NCI-H1092 treated with DMSO at 0.1 percent for 48 hours (cell line): Measurements from ENCODE around the gene SSUH2.
"Not testable (repeated sequence)": the region's sequence is repeated elsewhere in the genome, so short reads cannot be mapped to it uniquely, and the experiment has no call there.

Source experiments
- DNase-seq: peaks from one replicate; lab custom pipeline; 2025; lab: John Stamatoyannopoulos, UW

The SSUH2 gene, protein sequence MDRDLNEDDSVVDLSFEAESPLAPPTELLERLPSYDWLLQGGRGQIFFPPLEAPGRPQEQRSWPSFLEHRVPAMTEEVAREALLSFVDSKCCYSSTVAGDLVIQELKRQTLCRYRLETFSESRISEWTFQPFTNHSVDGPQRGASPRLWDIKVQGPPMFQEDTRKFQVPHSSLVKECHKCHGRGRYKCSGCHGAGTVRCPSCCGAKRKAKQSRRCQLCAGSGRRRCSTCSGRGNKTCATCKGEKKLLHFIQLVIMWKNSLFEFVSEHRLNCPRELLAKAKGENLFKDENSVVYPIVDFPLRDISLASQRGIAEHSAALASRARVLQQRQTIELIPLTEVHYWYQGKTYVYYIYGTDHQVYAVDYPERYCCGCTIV

DNA sequence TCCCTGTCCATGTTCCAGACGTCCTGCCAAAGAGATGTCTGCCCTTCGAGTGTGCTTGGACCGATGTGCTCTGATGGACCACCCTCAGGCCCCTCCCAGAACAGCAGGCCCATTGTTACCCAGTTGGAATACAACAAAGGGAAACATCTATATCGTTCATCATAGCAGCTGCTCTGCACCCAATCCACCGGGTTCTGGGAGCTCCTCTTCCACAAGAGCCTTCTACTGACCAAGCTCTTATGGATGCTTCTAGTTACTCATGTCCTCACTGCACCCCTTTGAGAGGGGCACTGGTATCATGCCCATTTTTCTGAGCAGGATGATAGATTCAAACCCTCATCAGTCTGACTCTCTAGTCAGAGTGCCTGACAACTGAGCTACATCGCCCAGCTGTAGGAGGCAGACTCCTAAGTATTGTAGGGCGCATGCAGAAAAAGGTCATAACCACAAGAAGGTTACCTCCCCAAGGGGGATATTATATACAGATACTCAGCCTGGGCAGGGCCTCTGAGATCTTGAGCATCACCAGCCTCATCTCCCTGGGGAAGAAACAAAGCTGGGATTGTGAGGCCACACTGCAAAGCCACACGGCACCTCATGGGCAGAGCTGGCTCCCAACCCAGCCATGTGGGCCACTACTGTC, at the start of gene SSUH2:
TSS of gene SSUH2 (minus strand) at position 51 of the 643 bp plus-strand sequence. CDS start at position 11, 40 bp downstream.
- no peak for DNase-seq

DNA sequence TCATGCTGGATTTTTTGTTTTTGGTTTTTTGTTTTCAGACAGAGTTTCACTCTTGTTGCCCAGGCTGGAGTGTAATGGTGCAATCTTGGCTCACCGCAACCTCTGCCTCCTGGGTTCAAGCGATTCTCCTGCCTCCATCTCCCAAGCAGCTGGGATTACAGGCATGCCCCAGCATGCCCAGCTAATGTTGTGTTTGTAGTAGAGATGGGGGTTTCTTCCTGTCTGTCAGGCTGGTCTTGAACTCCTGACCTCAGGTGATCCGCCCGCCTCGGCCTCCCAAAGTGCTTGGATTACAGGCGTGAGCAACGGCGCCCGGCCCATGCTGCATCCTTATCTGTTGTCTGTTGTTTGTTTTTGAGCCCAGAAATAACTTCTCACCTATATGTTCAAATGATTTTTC, 46.7 kb upstream of the SSUH2 start:
- not testable (repeated sequence) for DNase-seq

DNA sequence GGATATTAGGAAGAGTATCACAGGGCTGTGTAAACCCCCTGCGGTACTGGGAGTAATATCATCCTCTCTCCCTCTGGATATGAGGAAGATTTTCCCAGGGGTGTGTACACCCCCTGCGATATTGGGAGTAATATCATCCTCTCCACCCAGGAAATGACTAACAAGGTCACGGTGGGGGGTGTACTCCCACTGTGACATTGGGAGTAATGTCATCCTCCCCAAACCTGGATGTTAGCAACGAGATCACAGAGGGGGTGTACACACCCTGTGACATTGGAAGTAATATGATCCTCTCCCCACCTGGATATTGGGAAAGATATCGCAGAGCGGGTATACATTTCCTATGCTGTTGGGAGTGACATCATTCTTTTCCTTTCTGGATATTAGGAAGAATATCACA, 40.4 kb upstream of the SSUH2 start:
- not testable (repeated sequence) for DNase-seq

DNA sequence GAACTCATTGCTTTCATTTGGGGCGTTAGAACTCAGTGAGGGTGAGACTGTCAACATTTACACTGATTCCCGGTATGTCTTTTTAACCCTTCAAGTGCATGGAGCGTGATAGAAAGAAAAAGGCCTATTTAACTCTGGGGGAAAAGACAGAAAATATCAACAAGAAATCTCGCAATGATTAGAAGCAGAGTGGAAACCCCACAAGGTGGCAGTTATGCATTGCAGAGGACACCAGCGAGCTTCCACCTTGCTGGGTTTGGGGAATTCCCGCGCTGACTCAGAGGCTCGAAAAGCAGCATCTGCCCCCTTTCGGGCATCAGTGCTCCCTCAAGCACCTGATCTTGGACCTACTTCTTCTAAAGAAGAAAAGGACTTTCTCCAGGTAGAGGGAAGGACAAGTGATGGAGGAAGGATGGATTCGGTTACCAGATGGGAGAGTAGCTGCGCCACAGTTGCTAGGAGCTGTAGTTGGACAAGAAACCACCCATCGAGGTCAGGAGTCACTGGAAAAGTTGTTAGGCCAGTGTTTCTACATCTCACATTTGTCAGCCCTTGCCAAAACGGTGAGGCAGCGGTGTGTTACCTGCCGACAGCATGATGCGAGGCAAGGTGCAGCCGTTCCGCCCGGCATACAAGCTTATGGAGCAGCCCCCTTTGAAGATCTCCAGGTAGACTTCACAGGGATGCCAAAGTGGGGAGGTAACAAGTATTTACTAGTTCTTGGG, 38.4 kb upstream of the SSUH2 start:
- DNase-seq = not testable (repeated sequence)

DNA sequence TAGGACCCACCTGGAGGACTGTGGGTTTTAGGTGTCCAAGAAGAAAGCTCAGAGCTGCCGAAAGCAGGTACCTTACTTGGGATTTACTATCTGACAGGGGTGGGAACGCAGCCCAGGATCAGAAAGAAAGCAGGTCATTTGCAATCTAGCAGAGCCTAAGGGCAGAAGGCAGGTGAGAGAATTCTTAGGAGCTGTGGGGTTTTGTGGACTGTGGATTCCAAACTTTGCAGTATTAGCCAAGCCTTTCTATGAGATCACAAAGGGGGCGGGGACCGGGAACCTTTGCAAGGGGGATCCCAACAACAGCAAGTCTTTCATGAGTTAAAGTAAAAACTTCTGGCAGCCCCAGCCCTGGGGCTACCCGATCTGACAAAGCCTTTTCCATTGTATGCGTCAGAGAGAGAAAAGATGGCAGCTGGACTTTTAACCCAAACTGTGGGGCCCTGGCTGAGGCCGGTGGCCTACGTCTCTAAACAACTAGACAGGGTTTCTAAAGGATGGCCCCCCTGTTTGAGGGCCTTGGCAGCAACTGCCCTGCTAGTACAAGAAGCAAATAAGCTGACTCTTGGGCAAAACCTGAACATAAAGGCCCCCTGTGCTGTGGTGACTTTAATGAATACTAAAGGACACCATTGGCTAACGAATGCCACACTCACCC, 37.4 kb upstream of the SSUH2 start:
- not testable (repeated sequence) for DNase-seq

DNA sequence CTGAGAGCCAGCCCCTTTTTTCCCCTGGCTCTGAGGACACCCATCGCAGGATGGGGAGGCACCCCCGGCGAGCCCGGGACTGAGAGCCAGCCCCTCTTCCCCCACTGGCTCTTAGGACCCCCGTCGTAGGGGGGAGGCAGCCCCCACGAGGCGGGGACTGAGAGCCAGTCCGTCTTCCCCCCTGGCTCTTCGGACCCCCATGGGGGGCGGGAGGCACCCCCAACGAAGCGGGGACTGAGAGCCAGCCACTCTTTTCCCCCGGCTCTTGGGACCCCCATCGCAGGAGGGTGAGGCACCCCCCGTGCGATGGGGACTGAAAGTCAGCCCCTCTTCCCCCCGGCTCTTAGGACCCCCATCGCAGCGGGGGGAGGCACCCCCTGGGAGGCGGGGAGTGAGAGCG, 36.8 kb upstream of the SSUH2 start:
- no peak for DNase-seq

DNA sequence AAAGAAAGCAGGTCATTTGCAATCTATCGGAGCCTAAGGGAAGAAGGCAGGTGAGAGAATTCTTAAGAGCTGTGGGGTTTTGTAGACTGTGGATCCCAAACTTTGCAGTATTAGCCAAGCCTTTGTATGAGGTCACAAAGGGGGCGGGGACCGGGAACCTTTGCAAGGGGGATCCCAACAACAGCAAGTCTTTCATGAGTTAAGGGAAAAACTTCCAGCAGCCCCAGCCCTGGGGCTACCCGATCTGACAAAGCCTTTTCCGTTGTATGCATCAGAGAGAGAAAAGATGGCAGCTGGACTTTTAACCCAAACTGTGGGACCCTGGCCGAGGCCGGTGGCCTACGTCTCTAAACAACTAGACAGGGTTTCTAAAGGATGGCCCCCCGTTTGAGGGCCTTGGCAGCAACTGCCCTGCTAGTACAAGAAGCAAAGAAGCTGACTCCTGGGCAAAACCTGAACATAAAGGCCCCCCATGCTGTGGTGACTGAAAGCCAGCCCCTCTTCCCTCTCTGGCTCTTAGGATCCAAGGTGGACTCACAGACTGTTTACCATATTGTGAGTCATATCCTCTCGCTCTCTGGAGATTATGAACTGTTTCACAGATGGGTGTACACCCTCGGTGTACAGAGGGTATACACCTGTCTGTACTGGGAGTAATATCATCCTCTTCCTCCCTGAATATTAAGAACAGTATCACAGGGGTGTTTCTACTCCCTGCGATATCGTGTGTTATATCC, 35.4 kb upstream of the SSUH2 start:
- not testable (repeated sequence) for DNase-seq

DNA sequence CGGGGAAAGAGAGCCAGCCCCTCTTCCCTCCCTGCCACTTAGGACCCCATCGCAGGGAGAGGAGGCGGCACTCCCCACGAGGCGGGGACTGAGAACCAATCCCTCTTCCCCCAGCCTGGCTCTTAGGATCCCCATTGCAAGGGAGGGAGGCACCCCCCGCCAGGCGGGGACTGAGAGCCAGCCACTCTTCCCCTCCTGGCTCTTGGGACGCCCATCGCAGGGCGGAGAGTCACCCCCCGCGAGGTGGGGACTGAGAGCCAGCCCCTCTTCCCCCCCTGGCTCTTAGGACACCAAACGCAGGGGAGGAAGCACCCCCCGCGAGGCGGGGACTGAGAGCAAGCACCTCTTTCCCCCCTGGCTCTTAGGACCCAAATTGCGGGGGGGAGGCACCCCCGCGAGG, 34.2 kb upstream of the SSUH2 start:
- DNase-seq = no peak

DNA sequence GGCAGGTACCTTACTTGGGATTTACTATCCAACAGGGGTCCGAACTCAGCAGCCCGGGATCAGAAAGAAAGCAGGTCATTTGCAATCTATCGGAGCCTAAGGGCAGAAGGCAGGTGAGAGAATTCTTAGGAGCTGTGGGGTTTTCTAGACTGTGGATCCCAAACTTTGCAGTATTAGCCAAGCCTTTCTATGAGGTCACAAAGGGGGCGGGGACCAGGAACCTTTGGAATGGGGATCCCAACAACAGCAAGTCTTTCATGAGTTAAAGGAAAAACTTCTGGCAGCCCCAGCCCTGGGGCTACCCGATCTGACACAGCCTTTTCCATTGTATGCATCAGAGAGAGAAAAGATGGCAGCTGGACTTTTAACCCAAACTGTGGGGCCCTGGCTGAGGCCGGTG, 32.7 kb upstream of the SSUH2 start:
- not testable (repeated sequence) for DNase-seq

DNA sequence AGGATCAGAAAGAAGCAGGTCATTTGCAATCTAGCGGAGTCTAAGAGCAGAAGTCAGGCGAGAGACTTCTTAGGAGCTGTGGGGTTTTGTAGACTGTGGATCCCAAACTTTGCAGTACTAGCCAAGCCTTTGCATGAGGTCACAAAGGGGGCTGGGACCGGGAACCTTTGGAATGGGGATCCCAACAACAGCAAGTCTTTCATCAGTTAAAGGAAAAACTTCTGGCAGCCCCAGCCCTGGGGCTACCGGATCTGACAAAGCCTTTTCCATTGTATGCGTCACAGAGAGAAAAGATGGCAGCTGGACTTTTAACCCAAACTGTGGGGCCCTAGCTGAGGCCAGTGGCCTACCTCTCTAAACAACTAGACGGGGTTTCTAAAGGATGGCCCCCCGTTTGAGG, 31.0 kb upstream of the SSUH2 start:
- not testable (repeated sequence) for DNase-seq

DNA sequence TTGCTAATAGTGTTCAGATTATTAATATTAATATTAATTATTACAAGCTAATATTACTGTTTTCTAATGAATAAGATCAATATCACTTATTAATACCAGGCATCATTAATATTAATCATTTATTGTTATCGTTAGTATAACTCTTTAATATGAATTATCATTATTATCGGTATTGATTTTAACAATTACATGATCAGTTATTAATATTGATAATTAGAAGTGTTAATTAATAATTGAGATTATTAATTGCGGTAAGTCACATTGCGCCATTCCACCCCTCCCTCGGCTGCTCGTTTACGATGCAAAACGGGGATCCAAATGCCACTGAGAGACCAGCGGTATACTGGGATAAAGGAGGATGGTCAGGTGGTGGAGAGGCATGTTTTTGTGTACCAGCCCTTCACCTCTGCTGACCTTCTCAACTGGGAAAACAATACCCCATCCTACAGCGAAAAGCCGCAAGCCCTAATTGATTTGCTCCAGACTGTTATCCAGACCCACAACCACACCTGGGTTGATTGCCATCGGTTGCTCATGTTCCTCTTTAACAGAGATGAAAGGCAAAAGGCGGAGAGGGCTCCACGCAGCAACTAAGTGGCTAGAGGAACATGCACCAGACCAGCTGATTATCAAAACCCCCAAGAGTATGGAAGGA, 28.6 kb upstream of the SSUH2 start:
- DNase-seq = no peak

DNA sequence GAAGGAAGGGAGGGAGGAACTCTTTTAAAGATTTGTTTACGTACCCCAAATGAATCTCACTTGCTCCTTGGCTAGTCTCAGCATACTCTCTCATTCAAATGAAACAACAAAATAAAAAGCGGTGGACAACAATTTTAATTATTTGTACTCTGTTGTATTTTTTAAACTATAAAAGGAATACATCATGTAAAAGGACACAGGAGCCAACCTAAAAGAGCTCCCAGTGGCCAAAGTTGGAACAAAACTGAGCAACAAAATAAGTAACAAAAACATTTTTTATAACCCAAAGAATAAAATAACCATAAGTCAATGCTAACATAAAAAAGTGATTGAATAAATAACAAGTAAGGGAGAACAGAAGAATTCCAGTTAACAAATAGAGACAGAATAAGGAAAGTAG, 24.4 kb upstream of the SSUH2 start:
- no peak for DNase-seq

DNA sequence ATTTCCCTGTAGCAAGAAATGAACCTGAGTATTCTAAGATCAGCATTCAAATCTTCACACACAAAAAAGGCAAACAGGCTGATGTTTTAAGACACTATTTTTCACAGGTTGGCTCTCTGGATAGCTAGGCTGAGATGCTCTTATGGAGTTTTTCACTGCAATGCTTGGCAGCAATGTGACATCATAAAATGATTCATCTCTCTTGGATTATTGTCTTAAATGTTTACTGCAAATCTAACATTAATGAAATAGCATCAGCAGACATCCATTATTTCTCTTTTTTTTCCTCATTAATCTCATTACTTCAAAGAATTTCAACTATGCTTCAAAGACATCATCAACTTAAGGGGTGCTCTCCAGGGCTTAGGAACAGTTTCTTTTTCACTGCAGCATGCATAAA, 23.6 kb upstream of the SSUH2 start:
- no peak for DNase-seq

DNA sequence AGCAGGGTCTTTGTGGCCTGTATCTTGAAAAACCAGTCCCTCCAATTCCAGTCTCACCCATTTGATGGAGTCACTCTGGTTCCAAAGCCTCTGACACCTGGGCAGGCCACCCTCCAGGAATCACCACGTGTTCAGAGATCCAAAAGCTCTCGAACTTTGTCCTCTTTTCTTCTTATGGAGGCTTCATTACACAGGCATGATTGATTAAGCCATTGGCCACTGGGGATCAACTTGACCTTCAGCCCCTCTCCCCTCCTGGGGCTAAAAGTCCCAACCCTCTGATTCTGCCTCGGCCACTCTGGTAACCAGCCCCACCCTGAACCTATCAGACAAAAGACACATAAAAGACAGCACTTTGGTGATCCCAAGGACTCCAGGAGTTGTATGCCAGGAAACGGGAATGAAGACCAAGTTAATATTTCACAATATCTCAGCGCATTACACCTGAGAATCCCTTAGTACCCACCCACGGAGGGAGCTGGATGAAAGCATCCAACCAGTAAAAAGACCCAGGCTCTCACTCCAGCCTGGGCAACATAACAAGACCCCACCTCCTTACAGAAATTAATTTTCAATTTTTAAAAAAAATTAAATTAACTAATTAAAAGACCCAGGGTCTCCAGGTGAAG, 23.0 kb upstream of the SSUH2 start:
- DNase-seq = no peak

DNA sequence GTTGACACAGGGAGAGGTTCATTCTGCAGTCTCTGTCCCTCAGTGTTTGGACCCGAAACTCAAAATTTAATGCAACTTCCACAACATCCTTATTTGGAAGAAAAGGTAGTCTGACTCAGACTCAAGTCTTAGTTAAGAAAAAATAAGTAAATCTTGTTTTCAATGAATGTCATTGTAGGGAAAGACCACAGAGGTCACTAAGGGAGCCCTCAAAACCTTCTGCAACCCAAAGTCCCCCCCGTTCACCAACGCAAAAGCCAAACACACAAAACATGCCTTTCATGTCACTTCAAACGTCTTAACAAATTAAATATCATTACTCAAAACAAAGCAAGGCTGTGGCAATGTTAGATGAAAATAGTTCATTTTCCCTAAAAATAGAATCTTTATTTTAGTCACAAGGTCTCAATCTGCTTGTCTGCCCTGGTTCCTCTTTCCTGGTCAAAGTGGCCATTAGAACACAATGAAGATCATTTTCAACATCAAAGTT, 20.9 kb upstream of the SSUH2 start:
- no peak for DNase-seq

DNA sequence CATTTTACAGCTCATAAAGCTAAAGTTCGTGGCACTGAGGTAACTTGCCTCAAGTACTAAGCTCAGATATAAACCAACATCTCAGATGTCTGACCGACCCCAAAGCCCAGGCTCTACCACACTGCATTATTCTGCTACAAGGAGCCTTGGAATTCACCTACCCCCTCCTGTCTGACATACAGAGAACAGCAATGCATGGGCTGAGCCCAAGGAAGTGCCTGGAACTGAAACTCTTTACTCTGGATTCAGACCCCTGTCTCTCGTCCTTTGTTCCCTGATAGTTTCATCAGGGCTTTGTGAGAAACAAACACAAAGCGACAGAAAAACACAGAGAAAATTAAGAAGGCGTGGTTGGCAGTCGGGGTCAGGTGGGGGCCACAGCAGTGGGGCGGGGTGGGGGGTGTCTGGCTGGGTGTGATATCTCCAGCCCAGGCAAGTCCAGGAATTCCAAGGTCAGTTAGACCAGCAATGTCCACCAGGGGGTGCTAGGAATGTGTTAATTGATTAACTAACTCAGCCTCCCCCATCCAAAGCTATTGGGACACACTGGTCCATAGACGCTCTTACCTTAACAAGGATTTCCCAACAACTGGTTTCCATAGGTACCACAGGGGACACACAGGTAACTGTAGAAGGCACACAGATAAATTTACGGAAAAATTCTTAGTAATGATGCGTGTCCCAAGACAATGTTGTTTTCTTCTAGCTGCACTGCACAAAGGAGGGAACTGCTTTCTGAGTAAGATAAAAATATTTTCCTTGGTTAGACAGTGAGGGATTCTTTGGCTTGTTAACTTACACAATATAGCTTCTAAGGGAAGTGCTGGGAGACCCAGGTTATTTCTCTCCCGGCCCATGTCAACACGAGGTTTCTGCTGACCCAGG, 18.8 kb upstream of the SSUH2 start:
- peak; percentile 19 for DNase-seq

DNA sequence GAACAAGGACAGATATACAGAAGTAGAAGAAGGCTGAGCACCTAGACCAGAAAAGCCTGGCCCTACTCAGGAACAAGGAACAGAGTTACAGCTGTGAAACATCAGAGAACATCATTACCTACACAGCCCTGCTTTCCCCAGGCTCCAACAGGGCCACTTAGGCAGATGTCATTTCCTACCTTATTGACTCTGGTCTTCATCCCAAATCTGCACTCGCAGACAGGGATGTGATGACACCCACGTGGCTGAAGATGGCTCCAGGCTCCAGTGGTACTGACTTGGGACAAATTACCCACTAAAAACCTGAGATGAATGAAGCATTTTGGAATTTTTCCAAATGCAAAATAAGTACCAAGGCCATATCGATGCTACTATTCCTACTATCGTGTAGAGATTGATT, 18.0 kb upstream of the SSUH2 start:
- no peak for DNase-seq

DNA sequence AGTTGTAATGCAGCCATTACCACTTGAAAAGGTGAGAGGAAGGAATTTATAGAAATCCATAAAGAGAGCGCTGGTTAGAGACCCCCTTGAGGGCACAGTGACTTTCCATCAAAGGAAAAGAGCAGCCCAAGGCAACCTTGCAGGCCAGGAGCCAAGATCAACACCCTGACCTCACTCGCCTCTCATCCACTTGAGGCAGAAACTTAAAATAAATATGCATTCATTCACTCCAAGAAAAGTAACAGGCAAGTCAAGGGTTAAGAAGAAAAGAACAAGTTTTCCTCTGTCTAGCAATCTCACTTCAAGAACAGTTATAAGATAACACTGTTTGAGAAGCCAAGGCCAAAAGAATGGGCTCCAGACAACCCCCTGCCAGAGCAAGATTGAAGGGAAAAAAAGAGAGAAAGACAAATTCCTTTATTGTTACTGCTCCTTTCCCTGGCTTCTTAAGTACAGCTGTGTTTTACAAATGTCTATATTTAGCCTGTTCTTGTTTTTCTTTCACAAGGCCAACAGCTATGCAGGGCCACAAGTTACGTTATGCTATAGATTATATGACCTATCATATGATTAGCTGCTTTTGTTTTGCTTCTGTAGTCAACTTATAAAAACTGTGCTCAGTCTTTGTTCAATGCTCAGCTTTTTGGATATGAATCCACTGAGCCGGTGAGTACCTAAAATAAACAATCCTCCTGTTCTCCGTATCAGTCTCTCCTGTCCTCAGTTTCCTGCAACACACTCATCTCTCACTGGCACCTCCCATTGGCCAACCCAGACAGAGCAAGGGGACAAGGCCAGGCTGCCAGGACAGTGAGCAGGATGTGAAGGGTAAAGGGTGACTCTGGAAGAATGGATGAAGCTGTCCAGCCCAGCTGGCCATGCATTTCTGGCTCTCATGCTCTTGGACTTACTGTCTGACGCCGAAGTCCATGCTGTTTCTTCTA, 15.8 kb upstream of the SSUH2 start:
- no peak for DNase-seq
